HPDE6-E6E7 (cell line): ENCODE data around the gene ASB10.

Experiments used
- DNase-seq: peaks from one replicate; pipeline ENCODE4 v3.0.0; 2011; ENCODE audit warnings: missing footprints; ENCODE audit errors: extremely low spot score

Gene ASB10

GRCh38 chr7:151135866-151136843 lies 50.9 kb downstream of the ASB10 start:
- DNase-seq, result no peak

GRCh38 chr7:151135525-151135845 lies 51.6 kb downstream of the ASB10 start:
- no peak for DNase-seq

GRCh38 chr7:151134743-151135524 lies 52.1 kb downstream of the ASB10 start:
- DNase-seq, result no peak

- DNase-seq, result no peak
Measured at GRCh38 chr7:151133986-151134742, 52.9 kb downstream of the ASB10 start.

GRCh38 chr7:151133266-151133985 lies 53.6 kb downstream of the ASB10 start:
- no peak for DNase-seq

GRCh38 chr7:151132461-151133205 lies 54.4 kb downstream of the ASB10 start:
- no peak for DNase-seq

- no peak for DNase-seq
Measured at GRCh38 chr7:151131592-151132293, 55.3 kb downstream of the ASB10 start.

GRCh38 chr7:151131224-151131591 lies 55.8 kb downstream of the ASB10 start:
- no peak for DNase-seq

GRCh38 chr7:151130741-151131157 lies 56.3 kb downstream of the ASB10 start:
- no peak for DNase-seq

- DNase-seq, result no peak
Measured at GRCh38 chr7:151129960-151130591, 57.0 kb downstream of the ASB10 start.

- DNase-seq, result no peak
Measured at GRCh38 chr7:151129117-151129959, 57.7 kb downstream of the ASB10 start.

GRCh38 chr7:151128716-151129115 lies 58.3 kb downstream of the ASB10 start:
- DNase-seq, result no peak

- DNase-seq, result no peak
Measured at GRCh38 chr7:151128144-151128543, 58.9 kb downstream of the ASB10 start.

GRCh38 chr7:151126491-151127137 lies 60.4 kb downstream of the ASB10 start:
- no peak for DNase-seq

GRCh38 chr7:151125846-151126481 lies 61.1 kb downstream of the ASB10 start:
- no peak for DNase-seq
